Measurements from ENCODE around the gene COG5. TPM values are rescaled to one million over a fixed set of nuclear protein-coding genes. Genes with fewer than 3 reads are reported as not detected.

The COG5 gene
- total RNA-seq, result 51.4 and 69.9 TPM in 2 replicates
- polyA plus RNA-seq (2012), result 27.9 TPM

GRCh38 chr7:107563775-107564552 lies at the start of gene COG5, which contains the start of gene DUS4L:
TSS of gene COG5 (minus strand) at chr7:107563920. CDS start at chr7:107563896, 24 bp downstream.
TSS of gene DUS4L (plus strand) at chr7:107563971. CDS start at chr7:107567071, 3,100 bp downstream.
- DNase-seq (ENCODE audit: low read depth), result peak; percentile 86

- no peak for DNase-seq (ENCODE audit: low read depth)
These were observed 49.7 kb upstream of the COG5 start for GRCh38 chr7:107613439-107613838.

DNA sequence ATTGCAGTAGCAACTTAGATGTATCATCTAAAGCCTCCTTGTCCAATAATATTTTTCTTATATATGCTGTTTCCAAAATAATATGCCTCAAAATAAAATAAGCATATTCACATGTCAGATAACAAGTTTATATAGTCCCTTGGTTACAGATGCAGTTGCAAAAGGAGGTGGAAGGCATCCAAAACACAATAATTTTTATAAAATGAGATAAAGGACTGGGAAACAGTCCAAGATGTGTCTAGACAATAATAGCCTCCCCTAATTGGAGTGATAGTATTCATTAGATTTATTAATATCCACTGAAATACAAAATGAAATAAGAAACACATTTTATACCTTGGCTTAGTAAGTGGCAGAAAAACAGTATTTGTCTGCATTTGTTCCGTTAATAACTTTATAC lies 46.6 kb upstream of the COG5 start:
- DNase-seq (ENCODE audit: low read depth), result no peak

DNA sequence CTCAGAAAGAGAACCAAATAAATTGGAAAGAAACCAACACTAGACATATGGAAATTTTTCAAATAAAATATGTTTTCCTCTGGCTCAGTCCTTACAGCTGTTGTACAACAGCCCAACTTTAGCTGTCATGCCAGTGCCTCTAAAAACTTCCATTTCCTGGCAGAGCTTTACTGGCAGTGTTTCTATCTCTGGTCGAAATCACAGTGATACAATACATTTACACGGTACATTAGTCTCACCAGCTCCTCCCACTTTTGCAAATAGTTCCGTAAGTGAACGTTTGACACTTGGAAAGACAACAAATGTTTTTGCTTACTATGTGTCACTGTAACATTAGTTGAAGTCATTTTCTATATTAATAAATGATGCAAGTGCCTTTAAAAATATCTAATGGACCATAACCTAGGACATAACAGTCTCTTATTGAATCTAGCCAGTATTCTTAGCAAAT lies 46.1 kb upstream of the COG5 start:
- DNase-seq (ENCODE audit: low read depth), result no peak

DNA sequence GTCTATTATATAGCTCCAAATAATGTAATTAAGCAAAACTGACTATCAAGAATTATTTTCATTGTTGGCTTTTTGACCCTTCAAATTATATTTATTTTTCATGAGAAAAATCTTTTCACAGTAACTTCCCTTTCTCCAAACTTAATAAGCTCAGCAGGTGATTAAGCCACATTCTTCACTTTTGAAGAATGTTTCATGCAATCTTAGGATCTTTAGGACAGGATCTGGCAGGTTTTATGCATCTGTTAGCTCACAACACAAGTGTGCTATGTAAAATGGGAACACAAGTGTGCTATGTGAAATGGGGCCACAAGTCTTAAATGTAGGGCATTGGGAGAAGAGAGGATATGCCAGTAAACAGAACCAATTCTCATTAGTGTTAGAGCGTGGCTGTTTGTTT lies 42.6 kb upstream of the COG5 start:
- no peak for DNase-seq (ENCODE audit: low read depth)

GRCh38 chr7:107605218-107605815 lies 41.6 kb upstream of the COG5 start:
- no peak for DNase-seq (ENCODE audit: low read depth)

- DNase-seq (ENCODE audit: low read depth), result no peak
These were observed 37.1 kb upstream of the COG5 start for GRCh38 chr7:107600816-107601215.

DNA sequence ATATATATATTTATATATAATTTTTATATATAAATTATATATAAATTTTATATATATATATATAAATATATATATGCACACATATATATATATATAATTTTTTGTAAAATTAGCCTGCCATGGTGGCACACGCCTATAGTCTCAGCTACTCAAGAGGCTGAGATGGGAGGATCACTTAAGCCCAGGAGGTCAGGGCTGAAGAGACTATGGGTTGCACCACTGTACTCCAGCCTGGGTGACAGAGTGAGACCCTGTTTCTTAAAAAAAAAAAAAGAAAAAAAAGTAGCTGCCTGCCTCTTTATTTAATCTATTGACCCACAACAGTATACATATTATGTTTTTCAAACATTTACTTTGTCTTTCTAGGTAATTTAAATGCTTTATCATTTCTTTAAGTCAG lies 35.5 kb upstream of the COG5 start:
- no peak for DNase-seq (ENCODE audit: low read depth)

DNA sequence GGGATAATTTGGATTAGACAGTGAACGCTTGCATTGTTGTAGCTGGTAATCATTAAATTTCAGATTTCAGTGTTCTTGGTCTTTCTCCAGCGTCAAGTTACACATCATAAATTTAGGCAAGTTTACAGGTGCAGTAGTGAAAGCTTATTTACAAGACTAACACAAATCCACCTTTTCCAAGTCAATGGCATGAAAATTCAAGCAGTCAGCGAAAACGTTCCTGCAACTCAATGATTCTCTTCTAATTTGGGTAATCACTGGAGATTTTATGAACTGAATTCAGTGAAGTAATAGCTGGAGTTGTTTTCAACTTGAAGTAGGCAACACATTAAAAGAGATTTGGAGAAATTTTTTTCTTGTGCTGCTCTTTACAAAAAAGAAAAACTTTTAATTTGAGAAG lies 34.2 kb upstream of the COG5 start:
- DNase-seq (ENCODE audit: low read depth), result no peak

DNA sequence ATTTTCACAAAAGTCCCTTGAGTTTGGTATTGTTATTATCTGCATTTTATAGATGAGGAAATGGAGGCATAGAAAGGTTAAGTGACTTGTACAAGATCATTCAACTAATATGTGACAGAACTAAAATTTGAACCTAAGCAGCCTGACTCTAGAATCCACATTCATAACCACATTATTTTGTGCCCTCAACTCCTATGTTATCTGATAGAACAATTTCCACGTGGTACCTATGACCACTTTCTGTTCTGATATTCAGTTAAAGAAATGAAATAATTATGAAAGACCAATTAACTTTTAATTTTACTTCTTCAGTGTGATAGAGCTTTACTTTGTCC lies 33.8 kb upstream of the COG5 start:
- DNase-seq (ENCODE audit: low read depth), result no peak

DNA sequence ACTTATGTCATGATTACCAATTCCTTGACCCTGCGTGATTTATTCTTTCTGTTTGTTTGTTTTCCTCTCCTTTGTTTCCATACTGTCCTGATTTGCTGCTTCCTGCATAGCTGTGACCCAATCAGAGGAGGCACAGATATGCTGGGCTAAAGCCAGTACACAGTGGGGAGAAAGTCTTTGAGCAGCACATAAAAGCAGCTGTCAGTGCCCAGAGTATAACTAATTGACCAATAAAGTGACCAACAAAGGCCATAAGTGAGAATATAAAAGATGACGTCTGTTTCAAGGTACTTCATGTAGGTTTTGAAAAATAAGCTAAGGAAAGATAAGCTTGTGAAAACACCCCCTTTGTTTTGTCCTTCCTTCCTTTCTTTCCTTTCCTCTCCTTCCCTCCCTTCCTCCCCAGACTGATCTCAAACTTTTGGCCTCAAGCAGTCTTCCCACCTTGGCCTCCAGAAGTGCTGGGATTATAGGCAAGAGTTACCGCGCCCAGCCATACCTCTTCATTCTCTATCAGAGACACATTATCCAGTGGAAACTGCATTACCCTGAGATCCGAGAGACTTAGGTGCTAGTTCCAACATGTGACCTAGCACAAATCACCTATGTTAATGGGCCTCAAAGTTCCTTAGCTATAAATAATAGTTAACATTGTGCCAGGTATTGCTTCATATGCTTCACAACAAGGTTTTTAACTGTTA lies 33.3 kb upstream of the COG5 start:
- DNase-seq (ENCODE audit: low read depth), result no peak

GRCh38 chr7:107594961-107595737 lies 31.4 kb upstream of the COG5 start:
- DNase-seq (ENCODE audit: low read depth), result peak; percentile 42

DNA sequence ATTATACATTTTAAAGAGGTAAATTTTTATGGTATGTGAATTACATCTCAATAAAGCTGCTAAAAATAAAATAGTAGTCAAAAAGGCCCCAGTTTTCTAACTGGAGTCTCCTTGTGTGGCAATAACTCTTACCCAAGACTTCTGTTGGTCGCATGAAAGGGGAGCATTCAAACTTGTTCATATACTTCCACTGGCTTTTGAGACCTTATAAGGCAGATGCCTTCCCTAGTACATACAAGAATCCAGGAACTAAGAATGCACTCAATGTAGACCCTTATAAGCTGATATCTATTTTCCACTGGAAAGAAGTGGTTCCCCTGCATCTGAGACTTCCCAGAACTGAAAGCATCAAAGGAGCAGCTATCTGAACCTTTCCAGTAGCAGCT lies 29.3 kb upstream of the COG5 start:
- no peak for DNase-seq (ENCODE audit: low read depth)

DNA sequence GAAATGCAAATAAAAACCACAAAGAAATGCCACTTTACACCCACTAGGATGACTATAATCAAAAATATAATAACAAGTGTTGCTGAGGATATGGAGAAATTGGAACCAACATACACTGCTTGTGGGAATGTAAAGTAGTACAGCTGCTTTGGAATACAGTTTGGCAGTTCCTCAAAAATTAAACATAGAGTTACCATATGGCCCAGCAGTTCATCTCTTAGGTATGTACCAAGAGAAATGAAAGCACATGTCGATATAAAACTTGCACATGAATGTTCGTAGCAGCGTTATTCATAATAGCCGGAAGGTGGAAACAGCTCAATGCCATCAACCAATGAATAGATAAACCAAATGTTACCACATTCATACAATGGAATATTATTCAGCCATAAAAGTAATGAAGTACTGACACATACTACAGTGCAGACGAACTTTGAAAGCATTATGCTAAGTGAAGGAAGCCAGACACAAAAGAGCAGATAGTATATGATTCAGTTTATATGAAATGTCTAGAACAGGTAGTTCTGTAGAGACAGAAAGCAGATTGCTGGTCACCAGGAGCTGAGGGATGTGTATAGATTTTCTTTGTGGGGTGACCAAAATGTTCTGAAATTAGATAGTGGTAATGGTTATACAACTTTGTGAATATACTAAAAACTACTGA lies 28.8 kb upstream of the COG5 start:
- DNase-seq (ENCODE audit: low read depth), result no peak

GRCh38 chr7:107591421-107591820 lies 27.7 kb upstream of the COG5 start:
- DNase-seq (ENCODE audit: low read depth), result no peak

GRCh38 chr7:107588529-107589130 lies 24.9 kb upstream of the COG5 start:
- no peak for DNase-seq (ENCODE audit: low read depth)

GRCh38 chr7:107584716-107585115 lies 21.0 kb upstream of the COG5 start:
- no peak for DNase-seq (ENCODE audit: low read depth)

GRCh38 chr7:107582875-107583274 lies 19.2 kb upstream of the COG5 start:
- no peak for DNase-seq (ENCODE audit: low read depth)

DNA sequence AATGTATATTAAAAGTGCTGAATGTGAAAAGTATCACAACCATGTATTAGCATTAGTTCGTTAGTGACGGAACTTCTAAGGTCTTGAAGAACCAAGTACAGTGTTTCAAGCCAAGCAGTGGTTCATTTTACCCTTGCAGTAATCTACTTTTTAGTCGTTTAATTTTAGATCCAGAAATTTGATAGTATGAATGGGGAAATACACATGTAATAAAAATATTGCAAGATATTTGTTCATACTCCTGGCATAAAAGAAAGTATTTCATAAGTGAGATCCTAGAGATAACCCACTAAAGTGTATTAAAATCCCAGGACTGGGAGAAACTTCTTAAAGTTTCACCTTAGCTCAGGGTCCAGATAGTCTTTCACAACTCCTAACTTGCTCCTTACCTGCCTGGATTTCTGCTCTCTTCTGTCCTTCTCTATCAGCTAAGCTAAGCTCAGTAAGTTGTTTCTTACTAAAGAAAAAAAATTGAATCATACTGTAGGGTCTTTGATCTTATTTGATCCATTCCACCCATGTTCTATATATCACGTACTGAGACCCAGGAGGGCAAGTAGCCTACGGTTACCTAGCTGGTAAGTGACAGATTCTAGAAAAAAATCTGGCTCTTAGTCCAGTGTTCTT lies 17.8 kb upstream of the COG5 start:
- DNase-seq (ENCODE audit: low read depth), result no peak

DNA sequence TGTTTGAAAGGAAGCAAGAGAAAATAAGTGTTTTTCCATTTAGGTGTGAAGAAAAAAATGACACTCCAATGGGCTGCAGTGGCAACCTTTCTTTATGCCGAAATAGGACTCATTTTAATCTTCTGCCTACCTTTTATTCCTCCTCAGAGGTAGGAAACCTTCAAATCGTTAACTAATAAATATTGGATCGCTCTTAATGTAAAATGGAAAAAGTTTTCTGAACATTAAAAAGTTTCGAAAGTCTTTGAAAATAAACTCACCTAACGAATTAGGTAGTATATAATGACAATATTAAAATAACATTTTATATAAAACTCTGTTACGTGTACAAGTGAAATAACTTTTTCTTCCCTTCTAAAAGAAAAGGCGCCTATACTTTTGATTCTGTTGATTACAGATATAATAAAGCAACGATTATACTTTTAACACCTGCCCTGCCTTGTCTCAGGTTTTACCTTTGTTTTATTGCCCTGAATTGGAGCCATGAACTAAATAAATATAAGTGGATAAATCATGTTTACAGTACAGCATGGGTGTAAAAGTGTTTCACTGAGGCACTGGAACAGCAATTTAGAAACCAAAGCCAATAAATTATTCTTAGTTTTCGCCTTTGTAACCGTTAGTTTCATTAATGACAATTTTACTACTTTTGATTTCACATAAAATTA lies 17.1 kb upstream of the COG5 start:
- DNase-seq (ENCODE audit: low read depth), result no peak

All from myocyte (in vitro differentiated cells).